Ascending aorta (tissue), 2 donors: Measurements from ENCODE around the gene SNX3. TPM values are rescaled to one million over a fixed set of nuclear protein-coding genes. Genes with fewer than 3 reads are reported as not detected.

Experiments used
- DNase-seq, 2 donors: peaks; one replicate each; pipeline ENCODE4 v3.0.0-alpha.2; 2019; ENCODE audit warnings: low spot score in 2 of 2
- H3K27ac ChIP-seq, 2 donors: fragments of 200-600 bp; sonication (generic); one replicate each; pipeline ENCODE4 v1.5.1; 2016 to 2017; ENCODE audit warnings: mild to moderate bottlenecking in 1 of 2
- H3K27me3 ChIP-seq: fragments of 200-600 bp; sonication (generic); one replicate; pipeline ENCODE4 v1.5.1; 2017
- H3K36me3 ChIP-seq, 2 donors: fragments of 200-600 bp; sonication (generic); one replicate each; pipeline ENCODE4 v1.5.1; 2016
- H3K4me1 ChIP-seq, 2 donors: fragments of 200-600 bp; sonication (generic); one replicate each; pipeline ENCODE4 v1.5.1; 2016 to 2017; ENCODE audit warnings: mild to moderate bottlenecking in 1 of 2
- H3K4me3 ChIP-seq, 2 donors: fragments of 200-600 bp; sonication (generic); one replicate each; pipeline ENCODE4 v1.5.1; 2016 to 2017; ENCODE audit warnings: mild to moderate bottlenecking in 1 of 2
- H3K9me3 ChIP-seq, 2 donors: fragments of 200-600 bp; sonication (generic); one replicate each; pipeline ENCODE4 v1.5.1; 2016
- intact Hi-C: fragments of 100-400 bp; cut with DNase I; formaldehyde crosslinking; loops from one replicate; pipeline ENCODE4 v1.15.1; 2023
- total RNA-seq: library from RNA; depleted of rRNA; stranded (reverse); fragments of >200 nt; gene quantifications from one replicate; pipeline ENCODE4 v1.1.0, GENCODE V29; 2016
- TF ChIP-seq, protein P1 (sequence below), 3 experiments: fragments of 200-600 bp in 2 of 3; fragments of 450-650 bp in 1 of 3; sonication (generic) in 2 of 3; IDR thresholded peaks; one replicate each; pipeline ENCODE4 v1.5.1; 2016 to 2019; ENCODE audit warnings: antibody characterized with exemption in 3 of 3, mild to moderate bottlenecking in 1 of 3, moderate library complexity in 1 of 3

The SNX3 gene
- total RNA-seq, 1 donor from 2014 or later, result 112 TPM

DNA sequence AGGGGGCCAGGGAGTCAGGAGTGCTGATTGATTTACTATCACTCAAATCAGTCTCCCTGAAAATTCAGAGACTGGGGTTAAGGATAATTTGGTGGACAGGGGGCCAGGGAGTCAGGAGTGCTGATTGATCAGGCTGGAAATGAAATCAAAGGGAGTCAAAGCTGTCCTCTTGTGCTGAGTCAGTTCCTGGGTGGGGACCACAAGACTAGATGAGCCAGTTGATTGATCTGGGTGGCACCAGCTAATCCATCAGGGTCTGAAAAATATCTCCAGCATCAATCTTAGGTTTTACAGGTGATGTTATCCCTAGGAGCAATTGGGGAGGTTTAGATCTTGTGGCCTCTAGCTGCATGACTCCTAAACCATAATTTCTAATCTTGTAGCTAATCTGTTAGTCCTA is 27.9 kb upstream of the SNX3 start:
- TF ChIP-seq, protein P1, sequence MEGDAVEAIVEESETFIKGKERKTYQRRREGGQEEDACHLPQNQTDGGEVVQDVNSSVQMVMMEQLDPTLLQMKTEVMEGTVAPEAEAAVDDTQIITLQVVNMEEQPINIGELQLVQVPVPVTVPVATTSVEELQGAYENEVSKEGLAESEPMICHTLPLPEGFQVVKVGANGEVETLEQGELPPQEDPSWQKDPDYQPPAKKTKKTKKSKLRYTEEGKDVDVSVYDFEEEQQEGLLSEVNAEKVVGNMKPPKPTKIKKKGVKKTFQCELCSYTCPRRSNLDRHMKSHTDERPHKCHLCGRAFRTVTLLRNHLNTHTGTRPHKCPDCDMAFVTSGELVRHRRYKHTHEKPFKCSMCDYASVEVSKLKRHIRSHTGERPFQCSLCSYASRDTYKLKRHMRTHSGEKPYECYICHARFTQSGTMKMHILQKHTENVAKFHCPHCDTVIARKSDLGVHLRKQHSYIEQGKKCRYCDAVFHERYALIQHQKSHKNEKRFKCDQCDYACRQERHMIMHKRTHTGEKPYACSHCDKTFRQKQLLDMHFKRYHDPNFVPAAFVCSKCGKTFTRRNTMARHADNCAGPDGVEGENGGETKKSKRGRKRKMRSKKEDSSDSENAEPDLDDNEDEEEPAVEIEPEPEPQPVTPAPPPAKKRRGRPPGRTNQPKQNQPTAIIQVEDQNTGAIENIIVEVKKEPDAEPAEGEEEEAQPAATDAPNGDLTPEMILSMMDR (IDR thresholded peaks at IDR 0.05), result no peak
- Histone ChIP-seq H3K4me3 (no peak overlapping the region), H3K4me1 (no peaks in the 10 kb centered on the region), H3K9me3 (no peaks in the 10 kb centered on the region), H3K27me3 (no peaks in the 10 kb centered on the region), H3K27ac (no peak overlapping the region), H3K36me3 (no peaks in the 10 kb centered on the region)
- intact Hi-C loops, result no loop called here
- DNase-seq, result no peak

DNA sequence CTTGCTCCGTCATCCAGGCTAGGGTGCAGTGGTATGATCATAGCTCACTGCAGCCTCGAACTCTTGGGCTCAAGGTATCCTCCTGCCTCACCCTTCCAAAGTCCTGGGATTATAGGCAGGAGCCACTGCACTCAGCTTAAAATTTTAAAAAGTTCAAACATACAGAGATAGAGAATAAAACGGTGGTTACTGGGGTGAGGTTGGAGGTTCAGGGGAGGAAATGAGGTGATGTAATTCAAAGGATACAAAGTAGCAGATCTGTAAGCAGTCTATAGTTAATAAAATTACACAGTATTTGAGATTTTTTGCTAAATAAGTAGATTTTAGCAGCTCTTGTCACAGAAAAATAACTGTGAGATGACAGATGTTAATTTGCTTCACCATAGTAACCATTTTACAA is 26.5 kb upstream of the SNX3 start:
- Histone ChIP-seq H3K4me3 (no peak overlapping the region), H3K36me3 (no peaks in the 10 kb centered on the region), H3K27me3 (no peaks in the 10 kb centered on the region), H3K9me3 (no peaks in the 10 kb centered on the region), H3K4me1 (no peaks in the 10 kb centered on the region), H3K27ac (no peak overlapping the region)
- TF ChIP-seq, protein P1 (IDR thresholded peaks at IDR 0.05), result no peak
- DNase-seq, result no peak
- intact Hi-C loops, result no loop called here

DNA sequence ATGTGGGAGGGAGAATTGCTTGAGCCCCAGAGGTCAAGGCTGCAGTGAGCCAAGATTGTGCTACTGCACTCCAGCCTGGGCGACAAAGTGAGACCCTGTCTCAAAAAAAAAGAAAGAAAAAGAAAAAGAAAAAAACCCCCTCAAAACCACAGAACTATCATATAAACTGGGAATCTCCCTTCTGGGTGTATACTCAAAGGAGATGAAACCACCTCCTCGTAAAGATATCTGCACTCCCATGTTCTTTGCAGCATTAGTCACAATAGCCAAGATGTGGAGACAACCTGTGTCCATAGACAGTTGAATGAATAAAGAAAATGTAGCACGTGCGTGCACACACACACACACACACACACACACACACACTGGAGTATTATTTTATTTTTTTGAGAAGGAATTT is 25.5 kb upstream of the SNX3 start:
- Histone ChIP-seq H3K27me3 (no peaks in the 10 kb centered on the region), H3K4me3 (no peak overlapping the region), H3K9me3 (no peaks in the 10 kb centered on the region), H3K27ac (no peak overlapping the region), H3K36me3 (no peaks in the 10 kb centered on the region), H3K4me1 (no peaks in the 10 kb centered on the region)
- no peak for DNase-seq
- intact Hi-C loops, result no loop called here
- TF ChIP-seq, protein P1 (IDR thresholded peaks at IDR 0.05), result no peak

DNA sequence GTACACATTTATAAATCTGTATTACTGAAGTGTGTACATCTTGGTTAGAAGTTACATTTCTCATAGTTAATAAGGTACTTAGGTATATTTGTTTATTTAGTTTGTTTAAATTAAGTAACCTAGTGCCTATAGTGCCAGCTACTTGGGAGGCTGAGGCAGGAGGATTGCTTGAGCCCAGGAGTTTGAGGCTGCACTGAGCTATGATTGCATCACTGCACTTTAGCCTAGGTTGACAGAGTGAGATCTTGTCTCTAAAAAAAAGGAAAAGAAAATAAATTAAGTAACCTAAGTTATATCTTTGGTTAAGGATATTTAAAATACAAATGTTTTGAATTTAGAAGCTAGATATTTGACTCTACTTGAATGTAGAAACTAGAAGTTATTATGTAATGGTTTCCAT is 24.5 kb upstream of the SNX3 start:
- H3K4me1 ChIP-seq, result no peaks in the 10 kb centered on the region
- H3K36me3 ChIP-seq, result no peaks in the 10 kb centered on the region
- H3K9me3 ChIP-seq, result no peaks in the 10 kb centered on the region
- no peak for DNase-seq
- H3K4me3 ChIP-seq, result no peak overlapping the region
- intact Hi-C loops, result no loop called here
- TF ChIP-seq, protein P1 (IDR thresholded peaks at IDR 0.05), result no peak
- H3K27me3 ChIP-seq, result no peaks in the 10 kb centered on the region
- H3K27ac ChIP-seq, result no peak overlapping the region

DNA sequence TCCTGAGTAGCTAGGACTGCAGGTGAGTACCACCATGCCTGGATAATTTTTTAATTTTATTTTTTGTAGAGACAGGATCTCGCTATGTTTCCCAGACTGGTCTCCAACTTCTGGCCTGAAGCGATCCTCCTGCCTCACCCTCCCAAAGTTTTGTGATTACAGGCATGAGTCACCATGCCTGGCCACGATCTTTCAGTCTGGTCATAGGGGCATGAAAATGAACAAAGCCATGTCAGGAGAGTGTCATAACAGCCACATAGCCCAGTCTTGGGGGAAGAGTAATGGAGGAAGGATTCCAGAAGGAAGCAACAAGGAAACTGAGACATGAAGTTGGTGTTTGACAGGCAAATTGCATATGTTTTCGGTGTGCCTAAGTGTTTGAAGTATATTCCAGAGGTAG is 17.0 kb upstream of the SNX3 start:
- Histone ChIP-seq H3K36me3 (no peaks in the 10 kb centered on the region), H3K27ac (no peak overlapping the region), H3K4me3 (no peak overlapping the region), H3K27me3 (no peaks in the 10 kb centered on the region), H3K4me1 (no peaks in the 10 kb centered on the region), H3K9me3 (no peaks in the 10 kb centered on the region)
- TF ChIP-seq, protein P1 (IDR thresholded peaks at IDR 0.05), result no peak
- intact Hi-C loops, result no loop called here
- DNase-seq, result no peak

DNA sequence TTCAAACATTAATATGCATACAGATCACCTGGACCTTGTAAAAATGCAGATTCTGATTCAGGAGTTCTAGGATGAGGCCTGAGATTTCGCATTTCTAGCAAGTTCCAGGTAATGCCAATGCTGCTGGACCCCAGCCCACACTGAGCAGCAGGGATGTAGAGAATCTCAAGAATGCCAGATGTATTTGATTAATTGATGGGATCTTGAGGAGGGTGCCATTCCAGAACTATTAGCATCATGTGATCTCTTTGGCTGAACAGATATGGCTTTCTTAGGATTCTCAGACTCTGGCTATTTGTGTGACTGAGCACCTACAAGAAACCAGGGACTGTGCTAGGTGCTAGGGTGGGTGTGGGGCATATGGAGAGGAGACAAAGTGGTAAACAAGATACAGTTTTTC is 16.5 kb upstream of the SNX3 start:
- no peak overlapping the region for H3K4me3 ChIP-seq
- no peak overlapping the region for H3K27ac ChIP-seq
- no peaks in the 10 kb centered on the region for H3K9me3 ChIP-seq
- intact Hi-C loops, result no loop called here
- no peaks in the 10 kb centered on the region for H3K4me1 ChIP-seq
- no peak for DNase-seq
- H3K27me3 ChIP-seq, result no peaks in the 10 kb centered on the region
- TF ChIP-seq, protein P1 (IDR thresholded peaks at IDR 0.05), result no peak
- no peaks in the 10 kb centered on the region for H3K36me3 ChIP-seq
